HepG2 (cell line): ENCODE data around the gene OR1J2.
"Not testable (repeated sequence)": the region's sequence is repeated elsewhere in the genome, so short reads cannot be mapped to it uniquely, and the experiment has no call there.

ENCODE experiments used
- CTCF ChIP-seq: sonication (generic); formaldehyde crosslinking; IDR thresholded peaks from 2 replicates; pipeline ENCODE4 v1.5.0; 2020; ENCODE audit warnings: mild to moderate bottlenecking, missing genetic modification reagents, moderate library complexity
- EP300 ChIP-seq, 3 experiments: sonication (generic) in 1 of 3; formaldehyde crosslinking in 1 of 3; IDR thresholded peaks; 2 replicates each; pipeline versions ENCODE4 v1.5.1 to v1.6.1; 2011 to 2020; ENCODE audit warnings: low read depth in 2 of 3, low read length in 2 of 3, borderline replicate concordance in 1 of 3, improper control_type of control experiment in 1 of 3, mild to moderate bottlenecking in 1 of 3, missing genetic modification reagents in 1 of 3, moderate library complexity in 1 of 3
- FOXA1 ChIP-seq, 2 experiments: fragments of 450-650 bp in 1 of 2; sonication (generic) in 1 of 2; formaldehyde crosslinking in 1 of 2; IDR thresholded peaks; 2 replicates each; pipeline versions ENCODE4 v1.4.0 to v1.6.1; 2016 to 2020; ENCODE audit warnings: missing genetic modification reagents in 1 of 2
- FOXM1 ChIP-seq: sonication (generic); formaldehyde crosslinking; IDR thresholded peaks from 2 replicates; pipeline ENCODE4 v1.5.0; 2020; ENCODE audit warnings: missing genetic modification reagents
- FOXP1 ChIP-seq, 2 experiments: fragments of 450-650 bp in 1 of 2; IDR thresholded peaks; 2 replicates each; pipeline ENCODE4 v1.6.1; 2017 to 2018; ENCODE audit warnings: antibody characterized with exemption in 1 of 2
- HMGXB3 ChIP-seq: sonication (generic); formaldehyde crosslinking; IDR thresholded peaks from 2 replicates; pipeline ENCODE4 v1.4.0; 2020; ENCODE audit warnings: missing genetic modification reagents, borderline replicate concordance
- MAX ChIP-seq: IDR thresholded peaks from 2 replicates; pipeline ENCODE4 v1.6.1; 2012; ENCODE audit warnings: inconsistent platforms
- NBN ChIP-seq: fragments of 450-650 bp; conservative IDR thresholded peaks from 2 replicates; pipeline ENCODE4 v1.6.1; 2017
- NR3C1 ChIP-seq: sonication (generic); formaldehyde crosslinking; IDR thresholded peaks from 2 replicates; pipeline ENCODE4 v1.4.0; 2020; ENCODE audit warnings: missing genetic modification reagents
- POLR2A ChIP-seq, 2 experiments: IDR thresholded peaks; 2 replicates each; pipeline ENCODE4 v1.6.1; 2011; ENCODE audit warnings: low read depth in 2 of 2, low read length in 2 of 2, mild to moderate bottlenecking in 1 of 2, moderate library complexity in 1 of 2; ENCODE audit not compliant: insufficient read depth in 1 of 2
- POLR2AphosphoS5 ChIP-seq: IDR thresholded peaks from 2 replicates; pipeline ENCODE4 v1.6.1; 2012; ENCODE audit warnings: low read depth, low read length
- XBP1 ChIP-seq: sonication (generic); formaldehyde crosslinking; IDR thresholded peaks from 2 replicates; pipeline ENCODE4 v1.5.0; 2020; ENCODE audit warnings: missing genetic modification reagents
- ZBTB40 ChIP-seq, 2 experiments: fragments of 450-650 bp in 1 of 2; sonication (generic) in 1 of 2; formaldehyde crosslinking in 1 of 2; IDR thresholded peaks; 2 replicates each; pipeline versions ENCODE4 v1.6.1 to v1.8.0; 2016 to 2022; ENCODE audit warnings: antibody characterized with exemption in 1 of 2, mild to moderate bottlenecking in 1 of 2, missing genetic modification reagents in 1 of 2
- ZHX1 ChIP-seq: sonication (generic); formaldehyde crosslinking; IDR thresholded peaks from 2 replicates; pipeline ENCODE4 v1.8.1; 2022; ENCODE audit warnings: low read depth, mild to moderate bottlenecking, missing genetic modification reagents

- TF ChIP-seq FOXM1 (CRISPR knock-in tag); FOXP1 (IDR thresholded peaks at IDR 0.05); FOXP1 (CRISPR knock-in tag; IDR thresholded peaks at IDR 0.05); NR3C1 (CRISPR knock-in tag); HMGXB3 (CRISPR knock-in tag); EP300 (IDR thresholded peaks at IDR 0.05; ENCODE audit: low read depth in 2 of 2, low read length in 2 of 2); EP300 (CRISPR knock-in tag; IDR thresholded peaks at IDR 0.05; ENCODE audit: borderline replicate concordance); CTCF (CRISPR knock-in tag); POLR2A (IDR thresholded peaks at IDR 0.05; ENCODE audit: insufficient read depth in 1 of 2, low read depth in 2 of 2, low read length in 2 of 2); MAX; XBP1 (CRISPR knock-in tag); POLR2AphosphoS5; NBN; ZHX1 (CRISPR knock-in tag); FOXA1 (IDR thresholded peaks at IDR 0.05); FOXA1 (CRISPR knock-in tag; IDR thresholded peaks at IDR 0.05); ZBTB40 (IDR thresholded peaks at IDR 0.05); ZBTB40 (CRISPR knock-in tag; IDR thresholded peaks at IDR 0.05): not testable (repeated sequence)
These were observed 26.5 kb downstream of the OR1J2 start for GRCh38 chr9:122537066-122537465.
